CD14-positive monocyte (primary cell): Measurements from ENCODE around the gene GNL3. TPM values are rescaled to one million over a fixed set of nuclear protein-coding genes. Genes with fewer than 3 reads are reported as not detected.

Experiments used
- DNase-seq, 3 donors: peaks; one replicate each; pipeline ENCODE4 v3.0.0-alpha.2; 2011 to 2022
- H2AFZ ChIP-seq: 2 replicates; pipeline ENCODE4 v1.6.0; 2012; ENCODE audit warnings: mild to moderate bottlenecking, low read depth, low read length, inconsistent platforms; ENCODE audit not compliant: insufficient read depth, poor library complexity, severe bottlenecking
- H3K27ac ChIP-seq, 2 donors: 1 replicate in 1 of 2; 2 replicates in 1 of 2; pipeline ENCODE4 v1.5.1; 2012 to 2013; ENCODE audit warnings: low read length in 2 of 2, control low read depth in 1 of 2, inconsistent platforms in 1 of 2, low read depth in 1 of 2, mild to moderate bottlenecking in 1 of 2
- H3K27me3 ChIP-seq, 2 donors: one replicate each; pipeline versions ENCODE4 v1.6.0 to v1.6.1; 2011 to 2013; ENCODE audit warnings: low read length in 2 of 2; ENCODE audit not compliant: control insufficient read depth in 2 of 2, insufficient read depth in 2 of 2
- H3K36me3 ChIP-seq, 2 donors: replicated peaks in 1 of 2; 1 replicate in 1 of 2; 2 replicates in 1 of 2; pipeline versions ENCODE4 v1.5.1 to v1.6.1; 2012 to 2013; ENCODE audit warnings: low read length in 2 of 2, control low read depth in 1 of 2, inconsistent platforms in 1 of 2, mild to moderate bottlenecking in 1 of 2; ENCODE audit not compliant: insufficient read depth in 2 of 2, control insufficient read depth in 1 of 2
- H3K4me1 ChIP-seq, 2 donors: 1 replicate in 1 of 2; 2 replicates in 1 of 2; pipeline versions ENCODE4 v1.5.1 to v1.6.1; 2012 to 2013; ENCODE audit warnings: low read length in 2 of 2, control low read depth in 1 of 2, inconsistent platforms in 1 of 2, mild to moderate bottlenecking in 1 of 2, moderate library complexity in 1 of 2; ENCODE audit not compliant: insufficient read depth in 2 of 2, control insufficient read depth in 1 of 2
- H3K4me2 ChIP-seq: replicated peaks from 2 replicates; pipeline ENCODE3; 2012; ENCODE audit warnings: low read length, moderate library complexity, mild to moderate bottlenecking; ENCODE audit not compliant: poor library complexity, severe bottlenecking; ENCODE audit errors: extremely low read depth
- H3K4me3 ChIP-seq, 3 experiments: fragments of 200-600 bp in 1 of 3; sonication (generic) in 1 of 3; replicated peaks in 1 of 3; 1 replicate in 2 of 3; 2 replicates in 1 of 3; pipeline ENCODE4 v1.5.1; 2011 to 2013; ENCODE audit warnings: low read length in 3 of 3, mild to moderate bottlenecking in 3 of 3, control low read depth in 2 of 3, low read depth in 2 of 3, inconsistent platforms in 1 of 3, moderate library complexity in 1 of 3
- H3K79me2 ChIP-seq: 2 replicates; pipeline ENCODE4 v1.6.0; 2012; ENCODE audit warnings: mild to moderate bottlenecking, control low read depth, inconsistent platforms, low read length, moderate library complexity; ENCODE audit not compliant: insufficient read depth
- H3K9ac ChIP-seq: 2 replicates; pipeline ENCODE4 v1.6.0; 2017; ENCODE audit warnings: low read length, mild to moderate bottlenecking; ENCODE audit not compliant: insufficient read depth, poor library complexity, severe bottlenecking
- H3K9me3 ChIP-seq, 2 donors: replicated peaks in 1 of 2; 1 replicate in 1 of 2; 2 replicates in 1 of 2; pipeline versions ENCODE4 v1.5.1 to v1.6.1; 2012 to 2013; ENCODE audit warnings: low read length in 2 of 2, control low read depth in 1 of 2; ENCODE audit not compliant: control insufficient read depth in 1 of 2, insufficient read depth in 1 of 2
- H4K20me1 ChIP-seq: 2 replicates; pipeline ENCODE4 v1.6.0; 2012; ENCODE audit warnings: mild to moderate bottlenecking, low read length, control low read depth, moderate library complexity; ENCODE audit not compliant: insufficient read depth
- H3K27ac Mint-ChIP-seq, 7 donors: one replicate each; pipeline ENCODE4 v1.8.0; 2020; ENCODE audit warnings: mild to moderate bottlenecking in 7 of 7, mixed read lengths in 7 of 7, moderate library complexity in 6 of 7, inconsistent platforms in 2 of 7
- H3K27me3 Mint-ChIP-seq, 3 donors: one replicate each; pipeline ENCODE4 v1.8.0; 2021 to 2022; ENCODE audit warnings: low read depth in 3 of 3, mild to moderate bottlenecking in 3 of 3, mixed read lengths in 3 of 3, moderate library complexity in 3 of 3, inconsistent platforms in 1 of 3
- H3K36me3 Mint-ChIP-seq, 2 donors: one replicate each; pipeline ENCODE4 v1.8.0; 2020; ENCODE audit warnings: mixed read lengths in 2 of 2, inconsistent platforms in 1 of 2, mild to moderate bottlenecking in 1 of 2
- H3K4me1 Mint-ChIP-seq: one replicate; pipeline ENCODE4 v1.8.0; 2020; ENCODE audit warnings: mild to moderate bottlenecking, mixed read lengths
- H3K4me3 Mint-ChIP-seq, 2 donors: one replicate each; pipeline ENCODE4 v1.8.0; 2020; ENCODE audit warnings: mild to moderate bottlenecking in 2 of 2, mixed read lengths in 2 of 2, moderate library complexity in 1 of 2
- H3K9me3 Mint-ChIP-seq, 7 donors: one replicate each; pipeline ENCODE4 v1.8.0; 2020 to 2022; ENCODE audit warnings: mixed read lengths in 7 of 7, mild to moderate bottlenecking in 6 of 7, moderate library complexity in 6 of 7, inconsistent platforms in 2 of 7
- CTCF ChIP-seq: fragments of 200-600 bp; IDR thresholded peaks from one replicate; pipeline ENCODE4 v1.8.0; 2022; ENCODE audit warnings: antibody characterized with exemption, mild to moderate bottlenecking
- WGBS: methylation state at CpG from one replicate; pipeline ENCODE4 v1.1.5; 2013; ENCODE audit warnings: missing lambda C conversion rate; ENCODE audit not compliant: insufficient coverage; 5-methylcytosine and 5-hydroxymethylcytosine counted together
- intact Hi-C, 2 donors: fragments of 100-400 bp; cut with micrococcal nuclease; formaldehyde crosslinking; loops; one replicate each; pipeline versions ENCODE4 v1.15.0 to v1.15.1; 2023
- polyA plus RNA-seq, 3 donors: library from polyadenylated mRNA; depleted of rRNA in 1 of 3; unstranded in 2 of 3; stranded (reverse) in 1 of 3; fragments of 300-500 nt in 2 of 3; fragments of >200 nt in 1 of 3; fragmentation: Illumina TruSeq in 2 of 3; gene quantifications; 1 replicate in 2 of 3; 2 replicates in 1 of 3; pipeline ENCODE4 v1.2.3, GENCODE V29; 2012 to 2021

The GNL3 gene
- polyA plus RNA-seq, 3 donors, result 13.4 to 18.7 (median 16.7) TPM

- Mint-ChIP-seq H3K4me3 (no peak overlapping the region), H3K36me3 (peaks cover 32 to 38% of the 10 kb centered on the region in 2 donors), H3K4me1 (peaks cover 58% of the 10 kb centered on the region), H3K9me3 (no peaks in the 10 kb centered on the region), H3K27ac (peak overlapping the region in 3 of 7 donors; percentile 94 to 98 (median 95)), H3K27me3 (peaks cover 0 to 2% (median 0%) of the 10 kb centered on the region in 3 donors)
- Histone ChIP-seq H3K4me2 (peak overlapping the region; percentile 91), H3K4me3 (peak overlapping the region in 1 of 3 experiments; percentile 89), H4K20me1 (peaks cover 46% of the 10 kb centered on the region), H3K9ac (no peak overlapping the region), H3K79me2 (peaks cover 87% of the 10 kb centered on the region), H2AFZ (no peak overlapping the region), H3K27me3 (no peaks in the 10 kb centered on the region), H3K9me3 (no peaks in the 10 kb centered on the region), H3K36me3 (peaks cover 33 to 41% of the 10 kb centered on the region in 2 donors), H3K27ac (peak overlapping the region in 1 of 2 donors; percentile 89), H3K4me1 (peaks cover 52 to 66% of the 10 kb centered on the region in 2 donors)
- TF ChIP-seq CTCF, result no peak
- DNase-seq, result no peak
- intact Hi-C loops, result loop anchor here in 1 of 2 donors (10.0 kb wide), 1 partner anchor 149 kb away; the partner anchor contains the start of genes NT5DC2 and UQCC5
- WGBS, result no CpG with 5 or more reads among the region's 5 CpGs
Measured at GRCh38 chr3:52684184-52684583, 1.6 kb upstream of the GNL3 start.

- Histone ChIP-seq H4K20me1 (peaks cover 36% of the 10 kb centered on the region), H3K4me3 (peak overlapping the region; percentile 82 to 89 (median 82)), H2AFZ (peak overlapping the region; percentile 86), H3K27ac (peak overlapping the region; percentile 76 to 89), H3K9ac (peak overlapping the region; percentile 80), H3K4me2 (peak overlapping the region; percentile 91), H3K9me3 (no peaks in the 10 kb centered on the region), H3K79me2 (peaks cover 76% of the 10 kb centered on the region), H3K4me1 (peaks cover 48 to 59% of the 10 kb centered on the region in 2 donors), H3K36me3 (peaks cover 34 to 41% of the 10 kb centered on the region in 2 donors), H3K27me3 (no peaks in the 10 kb centered on the region)
- H3K9me3 Mint-ChIP-seq, result no peaks in the 10 kb centered on the region
- WGBS, result under 1% methylated on average over 33 of the region's 41 CpGs
- TF ChIP-seq CTCF, result no peak
- peak overlapping the region; percentile 85 to 96 for H3K4me3 Mint-ChIP-seq
- H3K27me3 Mint-ChIP-seq, result peaks cover 0 to 2% (median 0%) of the 10 kb centered on the region in 3 donors
- intact Hi-C loops, result loop anchor here in 1 of 2 donors (10.0 kb wide), 1 partner anchor 150 kb away; the partner anchor contains the start of genes NT5DC2 and UQCC5
- peak; percentile 42 to 86 (median 63) for DNase-seq
- peaks cover 48% of the 10 kb centered on the region for H3K4me1 Mint-ChIP-seq
- peak overlapping the region; percentile 93 to 98 (median 96) for H3K27ac Mint-ChIP-seq
- H3K36me3 Mint-ChIP-seq, result peaks cover 32 to 39% of the 10 kb centered on the region in 2 donors
Measured at GRCh38 chr3:52685285-52685708, 535 bp upstream of the GNL3 start.
